Mucosa of rectum (tissue), 2 donors: ENCODE data around the gene SBF2.

Experiments used
- H3K27ac ChIP-seq, 2 donors: one replicate each; pipeline ENCODE4 v1.7.0; 2013; ENCODE audit warnings: inconsistent platforms in 2 of 2, low read depth in 2 of 2, low read length in 2 of 2
- H3K27me3 ChIP-seq, 2 donors: one replicate each; pipeline ENCODE4 v1.7.0; 2013; ENCODE audit warnings: low read length in 2 of 2; ENCODE audit not compliant: control insufficient read depth in 2 of 2, insufficient read depth in 2 of 2
- H3K36me3 ChIP-seq, 2 donors: one replicate each; pipeline ENCODE4 v1.7.0; 2013; ENCODE audit warnings: low read length in 2 of 2; ENCODE audit not compliant: control insufficient read depth in 2 of 2, insufficient read depth in 2 of 2
- H3K4me1 ChIP-seq, 2 donors: one replicate each; pipeline ENCODE4 v1.7.0; 2013; ENCODE audit warnings: low read length in 2 of 2, mild to moderate bottlenecking in 1 of 2; ENCODE audit not compliant: control insufficient read depth in 2 of 2, insufficient read depth in 2 of 2
- H3K4me3 ChIP-seq, 2 donors: one replicate each; pipeline ENCODE4 v1.7.0; 2013; ENCODE audit warnings: low read length in 2 of 2
- H3K9ac ChIP-seq, 2 donors: one replicate each; pipeline ENCODE4 v1.7.0; 2013; ENCODE audit warnings: low read length in 2 of 2, low read depth in 1 of 2, mild to moderate bottlenecking in 1 of 2
- H3K9me3 ChIP-seq, 2 donors: one replicate each; pipeline ENCODE4 v1.7.0; 2013; ENCODE audit warnings: low read length in 2 of 2; ENCODE audit not compliant: control insufficient read depth in 2 of 2
- donor health status: healthy.
- donor health status: Normal muscosa, but diverticular disease.

Gene SBF2

DNA sequence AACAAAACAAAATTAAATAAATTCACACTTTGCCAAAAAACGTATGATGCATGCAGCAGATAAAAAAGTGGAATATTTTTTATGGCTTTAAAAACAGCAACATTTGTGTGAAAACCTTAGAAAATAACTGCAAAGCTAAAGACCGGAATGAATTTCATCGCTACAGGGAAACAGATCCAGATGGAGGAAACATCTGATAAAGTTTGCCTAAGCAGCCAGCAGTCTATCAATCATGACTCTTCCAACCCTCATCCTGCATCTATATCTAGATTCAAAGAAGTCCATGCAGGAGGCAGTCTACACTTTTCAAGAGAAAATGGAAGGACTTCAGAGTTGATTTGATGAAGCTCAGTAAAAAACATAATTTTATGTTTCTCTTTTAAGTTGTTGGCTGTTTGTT lies 503.3 kb downstream of the SBF2 start:
- Histone ChIP-seq H3K27ac (no peak overlapping the region), H3K9me3 (no peaks in the 10 kb centered on the region), H3K4me3 (no peak overlapping the region), H3K27me3 (no peaks in the 10 kb centered on the region), H3K4me1 (no peaks in the 10 kb centered on the region), H3K9ac (no peak overlapping the region), H3K36me3 (peaks cover 17 to 26% of the 10 kb centered on the region in 2 donors)

DNA sequence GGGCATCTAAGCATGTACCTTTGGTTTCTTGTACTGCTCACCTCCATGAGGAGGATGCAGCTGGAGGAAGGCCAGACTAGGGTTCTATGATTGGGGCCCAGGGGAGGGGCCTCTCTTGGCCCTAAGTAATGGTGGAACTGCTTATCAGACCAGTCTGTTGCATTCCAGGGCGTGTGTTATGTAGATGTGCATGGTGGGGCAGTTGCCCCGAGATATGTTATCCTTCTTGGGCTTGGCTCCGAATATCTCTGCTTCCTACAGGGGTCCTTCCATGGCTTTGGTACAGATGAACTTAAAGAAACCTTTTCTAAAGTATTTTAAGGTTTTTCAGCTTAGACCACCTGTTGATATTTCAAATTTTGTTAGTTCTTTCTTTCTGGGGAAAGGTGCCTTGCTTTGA lies 504.1 kb downstream of the SBF2 start:
- peaks cover 17 to 29% of the 10 kb centered on the region in 2 donors for H3K36me3 ChIP-seq
- H3K4me3 ChIP-seq = no peak overlapping the region
- no peaks in the 10 kb centered on the region for H3K4me1 ChIP-seq
- H3K9me3 ChIP-seq = no peaks in the 10 kb centered on the region
- no peak overlapping the region for H3K9ac ChIP-seq
- no peaks in the 10 kb centered on the region for H3K27me3 ChIP-seq
- H3K27ac ChIP-seq = no peak overlapping the region

GRCh38 chr11:9787981-9788521 lies 506.0 kb downstream of the SBF2 start:
- Histone ChIP-seq H3K36me3 (peaks cover 31 to 36% of the 10 kb centered on the region in 2 donors), H3K9ac (no peak overlapping the region), H3K27ac (no peak overlapping the region), H3K4me3 (no peak overlapping the region), H3K27me3 (no peaks in the 10 kb centered on the region), H3K9me3 (no peaks in the 10 kb centered on the region), H3K4me1 (no peaks in the 10 kb centered on the region)

DNA sequence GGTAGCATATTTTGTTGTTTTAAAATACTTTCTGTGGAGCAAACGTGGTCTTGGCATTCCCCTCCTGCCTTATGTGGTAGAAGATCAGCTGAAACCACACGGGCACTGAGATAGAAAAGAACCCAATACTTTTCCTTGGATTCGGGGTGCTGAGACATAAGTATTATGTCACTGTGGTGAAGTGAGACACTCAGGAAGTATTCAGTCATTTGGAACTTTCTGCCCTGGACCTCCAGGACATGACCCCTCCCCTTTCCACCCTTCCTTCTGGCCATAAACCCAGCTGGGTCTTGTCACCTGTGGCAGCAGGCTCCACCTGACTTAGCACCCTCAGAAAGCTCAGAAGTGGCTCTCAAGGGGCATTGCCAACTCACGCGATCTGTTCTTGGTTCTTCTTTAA lies 506.8 kb downstream of the SBF2 start:
- H3K27me3 ChIP-seq = no peaks in the 10 kb centered on the region
- H3K36me3 ChIP-seq = peaks cover 31 to 36% of the 10 kb centered on the region in 2 donors
- no peaks in the 10 kb centered on the region for H3K4me1 ChIP-seq
- H3K4me3 ChIP-seq = no peak overlapping the region
- H3K9ac ChIP-seq = no peak overlapping the region
- no peak overlapping the region for H3K27ac ChIP-seq
- no peaks in the 10 kb centered on the region for H3K9me3 ChIP-seq

DNA sequence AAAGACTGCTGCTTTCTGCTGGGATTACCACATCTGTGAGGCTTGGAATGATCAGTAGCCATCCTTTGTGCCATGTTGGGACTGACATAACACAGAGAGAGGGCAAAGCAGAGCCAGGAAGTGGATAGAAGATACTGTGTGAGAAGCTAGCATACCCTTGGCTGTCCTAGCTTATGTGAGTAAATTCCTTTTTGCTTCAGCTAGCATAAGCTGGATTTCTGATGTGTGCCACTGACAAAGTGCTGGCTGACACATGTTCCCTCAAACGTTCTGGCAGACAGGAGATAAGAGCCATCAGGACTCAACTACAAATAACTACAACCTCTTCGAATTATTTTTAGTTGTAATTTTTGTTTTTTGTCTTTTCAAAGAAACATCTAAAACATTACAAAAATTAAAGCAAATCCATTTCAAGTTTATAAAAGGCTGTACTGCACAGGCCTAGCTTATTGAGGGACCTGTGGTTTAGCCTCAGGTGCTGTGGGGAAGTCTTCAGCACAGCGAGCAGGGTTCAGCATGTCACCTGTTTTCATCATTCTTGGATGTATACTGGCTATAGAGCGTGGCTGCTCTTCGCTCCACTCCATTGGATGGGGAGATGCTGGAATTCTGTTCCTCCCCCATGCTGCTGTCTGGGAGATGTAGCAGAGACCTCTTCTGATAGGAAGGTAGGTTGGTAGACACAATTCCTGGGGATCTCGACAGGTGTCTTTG lies 509.3 kb downstream of the SBF2 start:
- no peak overlapping the region for H3K27ac ChIP-seq
- no peaks in the 10 kb centered on the region for H3K27me3 ChIP-seq
- peaks cover 44 to 49% of the 10 kb centered on the region in 2 donors for H3K36me3 ChIP-seq
- no peak overlapping the region for H3K4me3 ChIP-seq
- no peaks in the 10 kb centered on the region for H3K4me1 ChIP-seq
- H3K9ac ChIP-seq = no peak overlapping the region
- H3K9me3 ChIP-seq = no peaks in the 10 kb centered on the region

- Histone ChIP-seq H3K27ac (no peak overlapping the region), H3K9me3 (no peaks in the 10 kb centered on the region), H3K4me1 (no peaks in the 10 kb centered on the region), H3K27me3 (no peaks in the 10 kb centered on the region), H3K9ac (no peak overlapping the region), H3K4me3 (no peak overlapping the region), H3K36me3 (peaks cover 47 to 51% of the 10 kb centered on the region in 2 donors)
These were observed 510.0 kb downstream of the SBF2 start for GRCh38 chr11:9783986-9784385.

DNA sequence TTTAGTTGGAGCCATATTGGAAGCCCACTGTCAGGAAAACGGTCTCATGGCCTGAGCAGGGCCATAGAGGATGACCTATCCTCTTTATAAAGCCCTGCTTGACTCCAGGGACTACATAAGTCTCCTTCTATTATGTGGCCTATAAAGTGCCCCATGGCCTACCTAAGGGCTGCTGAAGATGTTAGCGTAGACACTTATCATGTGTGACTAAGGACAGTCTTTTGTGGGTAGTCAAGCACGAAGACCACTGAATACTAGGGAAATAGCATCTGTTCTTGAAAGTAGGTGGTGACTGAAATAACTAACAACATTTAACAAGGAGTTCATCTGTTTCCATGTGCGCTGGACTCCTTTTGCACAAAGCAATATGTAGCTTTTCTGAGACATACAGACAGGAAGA lies 513.1 kb downstream of the SBF2 start:
- no peak overlapping the region for H3K27ac ChIP-seq
- peaks cover 35 to 36% of the 10 kb centered on the region in 2 donors for H3K36me3 ChIP-seq
- H3K27me3 ChIP-seq = no peaks in the 10 kb centered on the region
- H3K4me3 ChIP-seq = no peak overlapping the region
- H3K9ac ChIP-seq = no peak overlapping the region
- H3K4me1 ChIP-seq = no peaks in the 10 kb centered on the region
- no peaks in the 10 kb centered on the region for H3K9me3 ChIP-seq

- Histone ChIP-seq H3K27ac (no peak overlapping the region), H3K9ac (no peak overlapping the region), H3K36me3 (peaks cover 22 to 23% of the 10 kb centered on the region in 2 donors), H3K4me1 (peaks cover 0 to 8% of the 10 kb centered on the region in 2 donors), H3K27me3 (no peaks in the 10 kb centered on the region), H3K4me3 (no peak overlapping the region), H3K9me3 (no peaks in the 10 kb centered on the region)
These were observed 516.5 kb downstream of the SBF2 start for GRCh38 chr11:9777525-9777924.

GRCh38 chr11:9777066-9777465 lies 517.0 kb downstream of the SBF2 start:
- no peak overlapping the region for H3K9ac ChIP-seq
- H3K36me3 ChIP-seq = peaks cover 22 to 23% of the 10 kb centered on the region in 2 donors
- no peak overlapping the region for H3K4me3 ChIP-seq
- no peak overlapping the region for H3K27ac ChIP-seq
- H3K4me1 ChIP-seq = peaks cover 0 to 8% of the 10 kb centered on the region in 2 donors
- no peaks in the 10 kb centered on the region for H3K27me3 ChIP-seq
- no peaks in the 10 kb centered on the region for H3K9me3 ChIP-seq

GRCh38 chr11:9776203-9776602 lies 517.8 kb downstream of the SBF2 start:
- no peak overlapping the region for H3K27ac ChIP-seq
- no peak overlapping the region for H3K9ac ChIP-seq
- H3K4me1 ChIP-seq = peaks cover 0 to 8% of the 10 kb centered on the region in 2 donors
- no peak overlapping the region for H3K4me3 ChIP-seq
- H3K9me3 ChIP-seq = no peaks in the 10 kb centered on the region
- H3K27me3 ChIP-seq = no peaks in the 10 kb centered on the region
- peaks cover 20 to 22% of the 10 kb centered on the region in 2 donors for H3K36me3 ChIP-seq
